Muscle of back (tissue), 11 donors: Measurements from ENCODE around the gene MTHFD2L. TPM values are rescaled to one million over a fixed set of nuclear protein-coding genes. Genes with fewer than 3 reads are reported as not detected.
A peak's percentile ranks its signal among the peaks of the same experiment; 100 is the strongest.

Experiments used
- DNase-seq, 3 donors: peaks; one replicate each; pipeline versions ENCODE4 v3.0.0 to v3.0.0-alpha.2; 2013
- polyA plus RNA-seq, 10 donors: library from polyadenylated mRNA; unstranded; fragments of 120-200 nt; gene quantifications; one replicate each; pipeline ENCODE4 v1.2.1, GENCODE V29; 2013; ENCODE audit not compliant: insufficient read length in 10 of 10

MTHFD2L gene
- polyA plus RNA-seq, 10 donors, result 12.3 to 22.2 (median 17.6) TPM

DNA sequence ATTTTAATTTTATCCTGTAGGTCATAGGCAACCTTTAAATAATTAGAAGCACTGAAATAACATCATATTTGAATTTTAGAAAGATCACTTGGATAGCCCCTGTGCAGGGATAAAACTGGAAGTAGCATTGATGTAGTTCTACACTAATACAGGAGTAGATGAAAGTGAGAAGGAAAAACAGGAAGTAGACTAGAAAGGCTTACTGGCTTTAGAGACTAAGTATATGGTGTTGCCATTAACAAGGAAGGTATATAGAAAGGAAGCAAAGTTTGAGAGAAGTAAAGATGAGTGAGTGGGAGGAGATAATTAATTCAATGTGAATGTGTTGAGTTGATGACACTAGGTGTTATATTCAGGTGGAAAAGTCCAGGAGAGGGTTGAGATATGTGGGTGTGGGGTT is 77.2 kb downstream of the MTHFD2L start:
- no peak for DNase-seq

DNA sequence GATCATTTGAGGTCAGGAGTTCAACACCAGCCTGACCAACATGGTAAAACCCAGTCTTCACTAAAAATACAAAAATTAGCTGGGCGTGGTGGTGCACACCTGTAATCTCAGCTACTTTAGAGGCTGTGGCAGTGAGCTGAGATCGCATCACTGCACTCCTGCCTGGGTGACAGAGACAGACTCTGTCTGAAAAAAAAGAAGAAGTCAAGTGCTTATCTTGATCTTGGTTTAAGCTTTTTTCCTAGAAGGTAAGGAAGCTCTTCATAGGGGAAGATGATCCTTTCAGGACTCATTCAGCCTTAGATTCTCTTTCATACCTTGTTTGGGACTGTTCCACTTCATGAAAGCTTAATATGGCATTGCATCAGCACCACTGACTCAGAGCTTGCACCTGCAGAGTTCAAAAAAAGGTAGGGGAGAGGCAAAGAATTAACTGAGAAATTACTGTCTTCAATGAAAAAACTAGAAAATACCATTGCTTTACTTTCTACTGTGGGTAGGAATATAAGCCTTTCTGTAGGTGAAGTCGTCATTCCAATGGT is 79.6 kb downstream of the MTHFD2L start:
- no peak for DNase-seq

DNA sequence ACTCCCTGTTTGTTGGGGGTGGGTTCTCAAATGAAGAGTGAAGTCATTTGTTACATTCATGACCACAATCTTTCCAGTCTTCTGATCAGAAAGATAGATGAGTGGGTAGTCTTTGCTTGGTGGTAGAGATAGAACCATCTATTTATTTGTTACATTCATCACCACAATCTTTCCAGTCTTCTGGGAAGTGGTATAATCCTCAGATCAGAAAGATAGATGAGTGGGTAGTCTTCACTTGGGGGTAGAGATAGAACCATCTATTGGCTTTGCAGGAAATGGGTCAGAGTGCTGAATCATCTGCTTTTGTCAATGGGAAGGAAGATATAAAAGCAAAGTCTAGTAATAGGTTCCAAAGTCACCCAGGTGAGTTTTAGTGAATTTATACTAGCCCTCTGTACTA is 86.1 kb downstream of the MTHFD2L start:
- no peak for DNase-seq

DNA sequence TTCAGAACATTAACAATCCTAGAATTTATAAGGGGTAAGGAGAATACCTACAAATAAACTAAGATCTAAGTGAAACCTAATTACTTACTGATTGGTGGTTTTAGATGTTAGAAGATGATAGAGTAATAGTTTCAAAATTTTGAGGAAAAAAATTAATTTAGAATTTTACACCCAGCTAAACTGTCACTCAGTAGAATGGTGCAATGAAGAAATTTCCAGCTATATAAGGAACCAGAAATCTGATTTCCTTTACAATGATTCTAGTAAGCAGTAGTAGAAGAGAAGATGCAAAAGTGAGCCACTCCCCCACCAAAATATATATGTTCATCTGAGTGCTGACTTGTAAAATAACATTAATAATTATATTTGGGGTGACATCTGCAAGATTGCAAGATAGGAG is 95.0 kb downstream of the MTHFD2L start:
- no peak for DNase-seq

DNA sequence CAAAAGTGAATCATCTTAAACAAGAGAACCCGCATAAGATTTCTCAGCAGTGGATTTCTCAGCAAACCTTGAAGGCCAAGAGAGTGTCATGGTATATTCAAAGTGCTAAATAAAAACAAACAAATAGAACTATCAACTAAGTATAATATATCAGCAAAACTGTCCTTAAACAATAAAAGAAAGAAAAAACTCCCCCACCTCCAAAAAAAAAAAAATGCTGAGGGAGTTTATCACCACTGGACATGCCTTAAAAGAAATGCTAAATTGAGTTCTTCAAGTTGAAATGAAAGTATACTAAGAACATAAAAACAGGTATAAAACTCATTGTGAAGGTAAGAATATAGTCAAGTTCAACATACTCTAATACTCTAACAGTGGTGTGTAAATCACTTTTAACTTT is 96.5 kb downstream of the MTHFD2L start:
- DNase-seq, result no peak

DNA sequence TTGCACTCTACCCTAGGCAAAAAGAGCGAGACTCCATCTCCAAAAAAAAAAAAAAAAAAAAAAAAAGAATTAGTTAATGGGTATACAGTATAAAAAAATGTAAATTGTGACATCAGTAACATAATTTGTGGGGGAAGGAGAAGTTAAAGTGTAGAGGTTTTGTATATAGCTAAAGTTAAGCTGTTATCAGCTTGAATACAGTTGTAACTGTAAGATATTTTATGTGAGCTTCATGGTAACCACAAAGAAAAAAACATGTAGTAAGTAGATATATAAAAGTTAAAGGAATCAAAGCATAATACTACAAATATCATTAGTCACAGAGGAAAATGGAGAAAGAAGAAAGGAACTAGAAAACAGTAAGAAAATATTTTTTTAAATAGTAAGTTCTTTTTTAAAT is 97.2 kb downstream of the MTHFD2L start:
- no peak for DNase-seq

DNA sequence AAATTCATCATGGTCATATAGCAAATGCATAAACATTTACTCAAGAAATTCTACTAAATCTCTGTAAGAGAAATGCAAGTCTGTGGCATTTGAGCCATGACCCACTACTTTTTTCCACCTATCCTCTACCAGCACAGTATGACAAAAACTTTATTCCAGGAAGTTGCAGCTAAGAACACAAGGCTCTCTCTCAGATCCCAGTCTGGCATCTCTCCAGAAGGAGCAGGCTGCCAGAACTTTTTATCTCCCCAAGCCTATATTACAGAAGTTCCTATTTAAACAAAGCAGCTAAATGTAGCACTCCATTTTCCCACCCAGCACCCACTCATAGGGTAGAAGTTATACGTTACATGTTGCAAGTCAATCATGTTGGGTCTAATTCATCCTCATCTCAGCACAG is 101.0 kb downstream of the MTHFD2L start:
- peak; percentile 30 to 56 (median 41) for DNase-seq

DNA sequence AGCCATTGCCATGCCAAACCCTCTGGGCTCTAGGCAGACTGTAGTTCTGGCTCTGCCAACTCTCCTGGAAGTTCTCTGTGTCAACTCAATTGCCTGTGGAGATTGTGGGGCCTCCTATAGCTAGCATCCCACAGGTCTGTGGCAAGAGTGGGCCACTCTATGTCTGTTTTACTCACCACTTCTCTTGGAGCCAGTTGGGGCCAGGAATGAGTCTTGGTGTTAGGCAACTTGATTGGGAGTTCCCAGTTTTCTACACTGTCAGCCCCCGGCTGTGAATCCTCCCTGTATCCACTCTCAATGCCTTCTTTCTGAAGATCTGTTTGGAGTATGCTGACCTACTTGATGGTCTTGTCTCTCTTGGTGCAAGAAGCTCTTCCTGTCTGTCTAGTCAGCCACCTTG is 102.1 kb downstream of the MTHFD2L start:
- DNase-seq, result no peak

DNA sequence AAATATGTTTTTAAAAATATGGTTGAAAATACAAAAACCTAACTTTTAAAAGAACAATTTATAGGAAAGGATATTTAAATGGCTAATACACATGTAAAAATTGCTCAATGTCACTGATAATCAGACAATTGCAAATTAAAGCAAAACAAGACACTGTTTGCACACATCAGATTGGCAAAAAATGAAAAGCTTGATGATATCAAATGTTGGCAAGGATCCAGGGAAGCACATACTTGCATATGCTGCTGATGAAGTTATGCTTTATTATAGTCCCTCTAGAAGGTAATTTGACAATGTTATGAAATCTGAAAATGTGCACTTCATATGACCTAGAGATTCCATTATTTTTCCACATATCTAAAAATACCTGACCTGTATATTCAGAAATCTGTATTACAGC is 104.6 kb downstream of the MTHFD2L start:
- peak in 1 of 3 donors; percentile 16 for DNase-seq

DNA sequence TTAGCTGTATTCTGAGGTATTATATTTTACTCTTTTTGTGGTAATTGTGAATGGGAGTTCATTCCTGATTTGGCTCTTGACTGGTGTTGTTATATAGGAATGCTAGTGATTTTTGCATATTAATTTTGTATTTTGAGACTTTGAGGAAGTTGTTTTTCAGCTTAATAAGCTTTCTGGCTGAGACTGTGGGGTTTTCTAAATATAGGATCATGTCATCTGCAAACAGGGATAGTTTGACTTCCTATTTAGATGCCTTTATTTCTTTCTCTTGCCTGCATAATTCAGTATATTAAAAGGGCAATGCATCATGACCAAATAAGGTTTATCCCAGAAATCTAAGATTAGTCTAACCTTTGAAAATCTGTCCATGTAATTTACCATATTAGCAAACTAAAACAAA is 105.6 kb downstream of the MTHFD2L start:
- DNase-seq, result no peak

DNA sequence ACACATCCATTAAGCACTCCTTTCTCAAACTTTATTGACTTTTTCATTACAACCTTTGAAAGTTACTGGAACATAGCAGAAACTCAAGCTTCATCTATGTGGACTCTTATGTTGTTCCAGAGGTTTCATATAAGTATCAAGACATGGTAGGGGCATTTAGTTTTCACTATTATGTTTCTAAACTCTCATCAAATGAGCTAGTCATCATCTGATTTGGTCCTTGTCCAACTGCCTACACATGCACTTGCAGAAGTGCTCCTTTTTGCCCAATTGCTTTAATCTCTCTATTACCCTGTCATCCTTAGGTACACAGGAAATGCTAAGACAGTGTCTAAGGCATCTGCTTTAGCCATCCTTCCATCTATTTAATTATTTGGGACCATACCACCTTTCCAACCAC is 108.2 kb downstream of the MTHFD2L start:
- no peak for DNase-seq

DNA sequence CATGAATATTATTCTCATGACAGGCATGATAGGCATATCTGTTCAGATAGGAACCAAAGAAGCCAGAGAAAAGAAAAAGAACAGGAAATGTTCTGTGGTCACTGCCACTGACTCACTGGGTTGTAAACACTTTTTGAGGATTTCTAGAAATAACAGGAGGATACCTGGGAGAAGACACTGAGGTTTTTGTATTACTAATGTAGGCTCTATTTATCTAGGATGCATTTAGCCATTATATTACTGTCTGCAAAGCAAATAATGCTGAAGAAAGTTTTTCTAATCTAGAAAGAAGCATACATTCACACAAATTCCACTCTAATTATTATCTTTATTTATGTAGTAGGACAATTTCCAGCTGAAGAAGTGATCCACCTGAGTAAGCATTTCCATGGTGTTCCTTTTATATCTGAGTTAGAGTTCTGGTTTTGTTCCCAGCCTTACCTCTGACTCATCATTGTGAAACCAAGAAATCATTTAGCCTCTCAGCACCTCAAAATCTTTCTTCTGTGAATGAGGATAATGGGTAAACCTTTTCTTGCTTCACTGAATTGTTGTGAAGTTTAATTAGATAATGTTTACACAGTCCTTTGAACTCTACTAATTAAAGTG is 110.2 kb downstream of the MTHFD2L start:
- no peak for DNase-seq

DNA sequence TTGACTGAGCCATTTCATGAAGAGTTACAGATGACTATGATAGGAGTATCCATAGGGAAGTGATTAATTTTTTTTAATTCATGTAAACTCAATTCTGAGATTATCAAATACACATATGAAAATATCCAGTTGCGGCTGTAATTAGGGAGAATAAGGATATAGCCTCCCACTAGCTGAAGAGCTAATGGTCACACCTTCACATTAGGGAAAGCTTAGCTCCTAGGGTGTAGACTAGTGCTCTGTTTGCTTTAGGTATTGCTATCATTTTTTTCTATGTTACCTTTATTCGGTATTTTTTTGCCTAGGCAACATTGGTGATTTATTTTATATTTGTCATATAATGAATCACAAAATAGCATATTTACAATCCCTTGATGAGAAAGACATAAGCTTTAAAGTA is 110.7 kb downstream of the MTHFD2L start:
- no peak for DNase-seq

DNA sequence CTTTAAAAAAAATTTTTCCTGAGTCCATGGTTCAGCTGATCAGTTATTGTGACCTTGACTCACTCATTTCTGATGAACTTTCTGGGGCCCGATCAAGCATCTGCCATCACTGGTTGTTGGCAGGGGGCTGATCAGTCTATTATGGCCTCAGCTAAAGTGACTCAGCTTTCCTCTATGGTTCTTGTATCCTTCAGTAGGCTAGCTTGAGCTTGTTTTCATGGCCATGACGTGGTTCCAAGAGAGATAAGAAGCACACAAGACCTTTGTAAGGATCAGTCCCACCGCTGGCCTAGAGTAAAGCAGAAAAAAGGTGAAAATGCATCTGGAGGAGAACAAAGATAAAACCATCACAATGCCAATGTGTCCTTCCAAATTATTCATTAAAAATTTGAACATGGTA is 120.6 kb downstream of the MTHFD2L start:
- no peak for DNase-seq

DNA sequence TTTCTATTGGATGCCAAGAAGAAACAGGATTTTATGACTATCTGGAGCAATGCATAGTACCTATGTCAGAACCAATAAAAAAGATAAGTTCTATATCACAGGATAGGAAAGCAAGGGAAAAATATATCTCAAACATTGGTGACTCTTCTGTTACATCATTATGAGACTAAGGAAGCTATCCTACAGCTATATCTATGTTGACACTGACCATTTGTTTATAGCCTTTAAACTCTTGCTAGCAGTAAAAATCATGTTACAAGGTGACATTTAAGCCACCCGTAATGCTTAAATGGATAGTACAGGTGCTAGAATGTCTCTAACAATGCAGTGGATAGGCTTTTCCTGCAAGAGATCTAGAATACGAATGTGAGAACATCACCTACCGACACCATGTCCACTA is 121.8 kb downstream of the MTHFD2L start:
- DNase-seq, result no peak

DNA sequence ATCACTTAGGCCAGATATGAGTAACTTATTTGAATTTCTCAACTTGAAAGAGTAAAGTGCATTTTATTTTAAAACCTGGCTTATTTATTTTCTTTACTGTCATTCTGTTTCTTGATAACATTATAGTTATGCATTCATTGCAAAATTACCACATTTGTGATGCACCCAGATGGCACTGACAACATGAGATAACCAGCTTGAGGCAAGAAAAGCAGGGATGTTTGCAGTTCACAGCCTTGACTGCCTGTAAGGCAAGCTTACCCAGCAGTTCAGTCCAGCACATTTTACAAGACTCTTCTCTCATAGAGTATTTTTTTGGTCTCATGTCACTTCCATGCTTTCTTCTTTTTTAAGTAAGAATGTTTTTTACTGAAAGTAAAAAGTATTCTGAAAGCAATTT is 125.0 kb downstream of the MTHFD2L start:
- DNase-seq, result no peak

DNA sequence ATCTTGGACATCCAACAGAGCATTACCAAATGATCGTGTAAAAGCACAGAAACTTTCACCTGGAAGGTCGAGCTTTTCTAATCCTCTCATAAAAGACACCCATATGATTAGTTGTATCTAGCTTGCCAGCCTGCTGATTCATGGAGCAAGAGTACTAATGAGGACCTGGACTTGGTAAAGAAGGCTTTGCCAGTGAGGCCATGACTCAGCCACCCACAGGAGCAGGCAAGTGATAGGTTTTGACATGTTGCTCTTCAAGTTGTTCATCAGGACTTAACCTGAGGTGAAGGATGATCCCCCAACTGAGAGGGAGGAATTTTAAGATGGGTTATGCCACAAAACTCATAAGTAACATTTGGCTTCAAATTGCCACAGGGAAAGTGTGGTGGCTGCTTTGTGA is 125.7 kb downstream of the MTHFD2L start:
- no peak for DNase-seq

DNA sequence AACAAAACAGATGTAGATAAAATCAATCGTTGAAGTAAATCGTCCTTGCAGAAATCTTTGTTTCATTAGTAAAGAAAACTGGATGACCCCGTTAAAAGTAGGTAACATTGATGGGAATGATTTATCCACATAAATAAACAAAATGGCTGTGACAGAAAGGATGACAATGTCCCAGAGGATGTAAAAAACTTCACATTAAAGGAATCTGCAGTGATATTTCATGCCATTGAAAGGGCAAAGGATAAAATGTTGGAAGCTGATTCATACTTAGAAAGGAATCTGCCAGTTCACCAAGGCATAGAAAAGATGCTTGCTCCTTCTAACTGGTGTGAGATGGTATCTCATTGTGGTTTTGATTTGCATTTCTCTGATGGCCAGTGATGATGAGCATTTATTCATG is 126.1 kb downstream of the MTHFD2L start:
- DNase-seq, result peak in 1 of 3 donors; percentile 30

DNA sequence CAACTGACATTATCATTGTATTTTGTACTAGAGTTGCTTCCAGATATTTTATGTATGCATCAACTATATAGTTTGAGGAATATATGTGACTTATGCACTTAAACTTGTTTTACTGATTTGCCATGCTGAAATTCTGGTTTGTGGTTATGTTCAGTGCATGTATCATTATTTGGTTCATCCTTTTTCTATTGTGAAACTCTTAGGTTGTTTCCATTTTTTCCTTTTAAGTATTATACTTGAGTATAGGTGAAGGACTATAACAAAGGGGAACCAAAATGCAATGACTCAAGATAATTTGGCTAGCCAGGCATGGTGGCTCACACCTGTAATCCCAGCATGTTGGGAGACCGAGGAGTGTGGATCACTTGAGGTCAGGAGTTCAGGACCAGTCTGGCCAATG is 129.2 kb downstream of the MTHFD2L start:
- DNase-seq, result no peak

DNA sequence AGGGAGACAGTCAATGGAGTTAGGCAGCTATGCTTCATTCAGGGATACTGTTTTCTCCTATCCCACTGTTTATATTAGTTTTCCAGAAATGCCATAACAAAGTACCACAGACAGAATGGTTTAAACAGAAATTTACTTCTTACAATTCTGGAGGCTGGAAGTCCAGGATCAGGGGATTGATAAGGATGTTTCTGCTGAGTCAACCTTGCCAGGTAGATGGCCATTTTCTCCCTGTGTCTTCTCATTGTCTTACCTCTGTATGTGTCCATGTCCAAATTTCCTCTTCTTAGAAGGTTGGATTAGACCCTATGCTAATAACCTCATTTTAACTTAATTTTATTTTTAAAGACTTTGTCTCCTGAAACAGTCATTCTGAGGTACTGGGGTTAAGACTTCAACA is 129.9 kb downstream of the MTHFD2L start:
- no peak for DNase-seq

DNA sequence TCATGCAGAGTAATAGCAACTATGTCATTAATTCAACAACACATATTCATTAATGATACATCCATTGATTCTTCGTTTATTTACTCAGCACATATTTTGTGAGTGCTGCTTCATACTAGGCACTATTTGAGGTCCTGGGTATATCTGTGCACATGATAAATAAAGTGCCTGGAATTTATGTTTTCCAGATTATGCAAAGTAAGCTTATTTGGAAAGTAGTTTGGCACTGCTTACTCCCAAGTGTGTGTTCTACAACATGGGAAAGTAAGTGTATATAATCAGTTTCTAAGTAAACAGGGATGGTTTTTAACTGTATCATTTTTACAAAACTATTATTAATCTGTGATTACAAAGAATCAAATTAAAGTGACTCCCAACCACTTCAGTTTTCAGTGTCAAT is 133.6 kb downstream of the MTHFD2L start:
- DNase-seq, result peak in 2 of 3 donors; percentile 31 to 77

DNA sequence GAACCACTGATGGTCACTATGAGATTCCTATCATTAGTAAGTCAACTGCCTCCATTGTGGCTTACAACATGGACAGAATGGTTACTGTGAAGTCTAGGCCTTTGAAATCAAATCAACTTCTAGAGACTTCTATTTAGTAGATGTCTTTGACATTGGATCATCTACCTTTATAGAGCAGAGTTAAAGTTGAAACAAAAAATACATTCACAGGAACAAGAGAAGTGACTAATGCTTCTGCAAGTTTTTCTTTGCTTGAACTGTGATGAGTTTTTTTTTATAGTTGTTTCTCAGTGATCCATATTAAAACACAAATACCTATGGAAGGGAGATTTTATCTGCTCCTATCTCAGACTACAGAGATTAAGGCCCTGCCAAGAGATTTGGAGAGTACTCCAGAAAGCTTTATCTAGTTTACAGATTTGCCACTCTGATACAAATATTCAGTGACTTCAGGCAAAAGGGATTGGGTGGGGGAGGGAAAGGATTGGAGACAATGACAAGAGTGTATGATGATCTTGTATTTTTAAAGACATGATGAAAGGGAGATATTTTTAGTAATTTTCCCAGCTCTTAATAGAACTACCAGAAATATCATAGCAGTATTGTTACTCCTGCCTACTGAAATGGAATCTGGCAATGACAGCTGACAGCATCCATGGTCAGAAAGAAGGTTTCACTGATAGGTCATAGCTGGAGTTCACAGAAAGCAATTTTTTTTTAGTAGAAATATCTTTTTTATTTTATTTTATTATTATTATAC is 134.4 kb downstream of the MTHFD2L start:
- no peak for DNase-seq

DNA sequence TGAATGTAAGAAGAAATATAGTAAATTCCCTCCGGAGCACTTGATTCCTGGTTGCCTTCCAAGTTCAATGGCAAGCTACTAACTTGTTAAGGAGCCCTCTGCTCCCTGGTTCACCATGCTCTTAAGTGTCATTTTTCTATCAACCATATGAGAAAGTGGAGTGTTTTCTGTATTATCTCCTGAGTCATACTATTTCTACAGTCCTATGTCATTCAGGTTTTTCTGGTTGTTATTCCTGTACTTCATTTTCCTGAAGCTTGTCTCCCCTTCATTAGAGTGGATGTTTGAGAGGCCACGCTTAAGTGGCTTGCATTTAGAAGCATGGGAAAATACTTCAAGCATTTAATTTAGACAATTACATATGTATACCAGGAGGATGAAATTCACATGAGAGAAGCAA is 135.6 kb downstream of the MTHFD2L start:
- DNase-seq, result peak in 1 of 3 donors; percentile 37

DNA sequence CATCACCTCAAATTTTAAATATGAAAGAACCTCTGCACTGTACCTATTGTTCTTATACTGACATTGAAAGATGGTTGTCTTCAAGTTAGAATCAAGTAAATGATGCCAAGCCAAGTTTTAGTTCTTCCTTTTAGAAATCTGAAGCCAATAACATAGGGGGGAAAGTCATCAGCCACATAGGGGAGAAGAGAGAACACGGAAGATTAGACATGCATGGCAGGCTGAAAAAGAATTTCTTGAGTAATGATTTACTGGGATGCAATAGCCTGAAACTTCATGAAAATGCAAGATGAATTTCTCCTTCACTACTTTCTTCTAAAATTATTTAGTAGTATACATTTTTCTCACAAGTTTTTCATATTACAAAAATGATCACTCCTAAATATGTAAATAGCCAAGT is 136.8 kb downstream of the MTHFD2L start:
- no peak for DNase-seq
